SKM-1 treated with dmso at 0.1 percent for 144 hours (cell line): ENCODE measurements around the gene LEMD1.
"Not testable (repeated sequence)": the region's sequence is repeated elsewhere in the genome, so short reads cannot be mapped to it uniquely, and the experiment has no call there.

ENCODE experiments used
- DNase-seq: peaks from one replicate; lab custom pipeline; 2025; ENCODE audit not compliant: unreplicated experiment; lab: John Stamatoyannopoulos, UW

The LEMD1 gene

DNA sequence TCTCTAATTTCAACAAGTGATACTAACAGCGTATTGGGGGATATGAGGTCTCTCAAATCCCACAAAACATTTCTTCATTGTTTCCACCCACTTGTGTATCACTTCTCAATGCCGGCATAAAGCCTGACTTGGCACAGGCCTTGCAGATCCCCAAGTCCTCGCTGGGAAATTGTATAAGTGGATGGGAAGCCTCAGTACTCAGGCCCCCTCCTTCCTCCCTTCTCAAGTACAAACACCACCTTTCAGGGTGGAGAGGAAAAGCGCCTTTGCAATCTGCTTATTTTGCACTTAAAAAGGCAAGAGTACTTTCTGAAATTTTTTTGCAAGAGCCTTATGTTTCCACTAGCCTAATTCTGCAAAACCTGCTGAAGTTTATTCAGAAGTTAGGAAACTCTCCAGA lies 39.3 kb downstream of the LEMD1 start:
- no peak for DNase-seq

DNA sequence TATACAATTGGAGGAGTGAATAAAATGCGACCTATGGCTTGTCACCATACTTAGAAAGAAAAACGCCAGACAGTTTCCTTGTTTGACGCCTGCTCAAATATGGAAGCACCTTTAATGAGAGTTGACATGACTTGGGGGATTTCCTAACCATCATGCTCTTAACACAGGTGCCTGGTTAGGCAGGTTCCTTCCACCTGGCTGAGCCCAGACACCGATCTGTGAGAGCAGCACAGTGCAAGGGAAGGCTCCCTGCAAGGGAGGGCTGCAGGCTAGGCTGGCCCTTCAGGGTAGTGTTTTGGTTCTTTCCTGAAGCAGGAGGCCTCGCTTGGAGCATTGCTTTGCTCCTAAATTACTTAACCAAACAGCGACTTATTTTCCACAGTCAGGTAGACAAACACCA lies 40.6 kb downstream of the LEMD1 start:
- DNase-seq: no peak

DNA sequence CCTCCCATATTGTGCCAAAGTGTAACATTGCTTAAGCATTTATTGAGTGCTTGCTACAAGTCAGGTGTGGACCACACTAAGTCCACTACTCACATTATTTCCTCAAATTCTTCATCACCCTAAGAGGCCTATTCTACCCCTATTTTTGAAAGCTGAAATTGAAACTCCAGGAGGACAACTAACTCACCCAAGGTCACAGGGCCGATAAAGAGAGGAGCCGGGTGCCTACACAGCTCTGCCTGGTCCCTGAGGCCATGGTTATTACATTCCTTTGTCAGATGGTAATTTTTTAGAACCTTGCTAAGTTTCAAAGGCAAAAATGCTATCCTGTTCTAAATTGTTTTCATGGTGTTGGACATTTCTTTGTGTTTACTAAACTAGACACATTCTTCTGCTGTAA lies 41.0 kb downstream of the LEMD1 start:
- DNase-seq: no peak

DNA sequence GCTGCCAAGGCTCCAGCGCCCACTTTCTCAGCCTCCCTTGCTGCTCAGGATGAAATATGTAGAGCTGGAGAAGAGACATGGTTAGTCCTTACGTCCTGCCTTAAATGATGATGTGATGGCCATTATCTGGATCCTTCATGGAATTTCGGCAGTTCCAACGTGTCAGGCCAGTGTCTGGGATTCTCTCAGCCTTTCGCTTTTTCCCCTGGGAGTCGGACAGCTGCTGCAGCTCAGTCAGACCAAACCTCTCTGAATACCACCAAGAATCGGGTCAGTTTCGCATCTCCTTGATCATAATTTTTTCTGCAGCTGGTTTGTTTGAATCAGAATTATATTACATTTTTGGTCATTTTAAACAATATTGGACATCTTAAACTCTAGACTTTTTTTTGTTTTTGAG lies 42.8 kb downstream of the LEMD1 start:
- DNase-seq: no peak

DNA sequence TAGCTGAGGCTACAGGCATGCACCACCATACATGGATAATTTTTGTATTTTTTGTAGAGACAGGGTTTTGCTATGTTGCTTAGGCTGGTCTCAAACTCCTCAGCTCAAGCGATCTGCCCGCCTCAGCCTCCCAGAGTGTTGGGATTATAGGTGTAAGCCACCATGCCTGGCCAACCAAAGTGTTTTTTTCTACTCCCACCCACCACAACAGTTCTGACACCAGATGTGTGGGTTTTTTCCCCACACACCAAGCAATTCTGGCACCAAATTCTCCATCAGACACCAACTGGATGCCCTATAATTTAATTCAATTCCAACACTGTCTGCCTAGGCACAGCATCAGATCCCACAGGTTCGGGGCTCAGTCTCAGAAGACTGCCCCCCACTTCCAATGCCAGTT lies 44.5 kb downstream of the LEMD1 start:
- no peak for DNase-seq

DNA sequence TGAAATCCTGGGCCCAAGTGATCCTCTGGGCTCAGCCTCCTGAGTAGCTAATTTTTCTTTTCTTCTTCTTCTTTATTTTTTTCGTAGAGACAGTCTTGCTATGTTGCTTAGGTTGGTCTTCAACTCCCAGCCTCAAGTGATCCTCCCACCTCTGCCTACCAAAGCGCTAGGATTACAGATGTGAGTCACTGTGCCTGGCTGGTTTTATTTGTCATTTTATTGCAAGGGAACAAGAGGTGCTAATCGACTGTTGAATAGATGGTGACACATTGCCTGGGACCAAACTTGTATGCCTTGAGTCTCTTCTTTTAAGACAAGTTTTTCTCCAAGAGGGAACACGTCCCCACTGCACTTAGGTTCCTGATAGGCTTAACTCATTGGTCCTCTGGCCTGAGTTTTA lies 45.1 kb downstream of the LEMD1 start:
- no peak for DNase-seq

DNA sequence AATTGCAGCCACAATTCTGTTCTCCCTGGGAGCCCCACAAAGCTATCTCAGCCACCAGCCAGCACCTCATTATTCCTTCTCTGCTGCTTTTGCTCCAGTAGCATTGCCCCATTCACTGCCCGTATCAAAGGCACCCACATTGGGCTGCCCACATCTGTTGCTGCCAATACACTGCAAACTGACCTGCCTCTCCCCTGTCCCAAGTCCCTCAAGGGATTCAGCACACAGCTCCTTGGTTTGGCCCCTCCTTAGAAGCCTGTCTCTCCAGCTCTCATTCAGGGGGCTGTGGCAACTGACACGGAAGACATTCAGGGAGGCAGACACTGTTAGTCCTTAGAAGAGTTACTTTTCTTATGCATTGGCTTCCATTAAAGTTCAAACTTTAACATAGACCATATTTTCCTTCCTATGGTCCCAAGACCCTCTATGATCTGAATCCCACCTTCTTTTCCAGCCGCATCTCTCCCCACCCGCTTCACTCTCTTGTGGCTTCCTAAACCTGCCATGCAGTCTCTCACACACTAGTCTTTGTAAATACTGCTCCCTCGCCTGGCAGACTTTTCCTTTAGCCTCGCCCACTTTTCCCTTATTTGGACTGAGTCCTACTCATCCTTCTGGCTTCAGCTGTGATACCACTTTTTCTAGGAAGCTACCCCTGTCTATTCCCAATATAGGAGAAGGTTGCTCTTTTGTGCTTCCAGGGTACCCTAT lies 45.9 kb downstream of the LEMD1 start:
- DNase-seq: no peak

DNA sequence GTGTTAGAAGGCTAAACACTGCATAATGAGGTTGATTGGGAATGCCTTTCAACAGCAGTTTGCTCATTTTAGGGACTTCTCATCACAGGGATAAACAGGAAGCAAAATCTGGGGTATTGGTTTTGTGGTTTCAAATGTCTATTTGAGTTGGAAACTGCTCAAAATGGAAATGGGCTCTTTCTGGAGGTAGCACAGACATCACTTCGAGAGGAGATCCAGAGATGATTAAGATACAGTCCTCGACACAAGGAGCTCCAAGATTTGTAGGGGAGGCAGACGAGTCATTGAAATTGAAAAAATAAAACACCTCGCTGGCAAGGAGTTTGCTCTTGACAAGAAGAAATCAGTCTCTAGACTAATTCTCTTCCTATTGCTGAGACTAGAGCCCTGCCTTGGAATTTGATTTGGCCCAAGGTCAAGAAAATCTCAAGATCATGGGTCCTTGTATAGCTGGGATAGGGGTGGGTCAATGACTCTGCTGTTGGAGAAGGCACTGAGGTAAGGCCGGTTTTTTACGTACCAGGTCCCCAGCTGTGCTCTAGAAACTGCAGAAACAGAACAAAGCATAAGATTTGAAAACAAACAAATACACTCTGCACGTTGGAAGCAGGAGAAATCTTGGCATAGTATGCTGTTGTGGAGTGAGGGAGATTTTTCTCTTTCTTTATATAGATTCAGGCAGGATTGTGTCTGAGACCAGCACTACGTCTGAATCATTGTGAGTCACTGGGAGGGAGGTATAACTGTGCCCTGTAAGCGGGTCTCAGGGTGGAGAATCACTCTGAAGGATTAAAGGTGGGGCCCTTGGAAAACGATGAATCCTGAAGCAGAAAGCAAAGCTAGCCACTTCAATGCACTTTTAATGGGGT lies 47.4 kb downstream of the LEMD1 start:
- no peak for DNase-seq

DNA sequence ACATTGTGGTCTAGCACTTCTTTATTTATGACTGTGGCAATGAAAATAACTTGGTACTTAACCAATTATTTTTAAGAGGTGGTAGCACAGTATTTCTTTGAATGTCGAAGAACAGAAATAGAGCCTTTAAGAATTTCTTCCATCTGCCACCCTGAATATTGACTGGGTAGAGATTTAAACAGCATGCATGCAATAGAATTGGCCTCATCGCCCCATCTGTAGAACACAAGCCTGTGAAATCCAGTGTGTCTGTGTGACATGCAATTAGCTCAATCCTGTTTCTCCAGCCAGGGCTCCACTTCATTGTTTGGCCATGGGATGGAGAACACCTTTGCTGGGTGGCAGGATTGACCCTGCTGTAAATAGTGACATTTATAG lies 48.1 kb downstream of the LEMD1 start:
- DNase-seq: no peak

DNA sequence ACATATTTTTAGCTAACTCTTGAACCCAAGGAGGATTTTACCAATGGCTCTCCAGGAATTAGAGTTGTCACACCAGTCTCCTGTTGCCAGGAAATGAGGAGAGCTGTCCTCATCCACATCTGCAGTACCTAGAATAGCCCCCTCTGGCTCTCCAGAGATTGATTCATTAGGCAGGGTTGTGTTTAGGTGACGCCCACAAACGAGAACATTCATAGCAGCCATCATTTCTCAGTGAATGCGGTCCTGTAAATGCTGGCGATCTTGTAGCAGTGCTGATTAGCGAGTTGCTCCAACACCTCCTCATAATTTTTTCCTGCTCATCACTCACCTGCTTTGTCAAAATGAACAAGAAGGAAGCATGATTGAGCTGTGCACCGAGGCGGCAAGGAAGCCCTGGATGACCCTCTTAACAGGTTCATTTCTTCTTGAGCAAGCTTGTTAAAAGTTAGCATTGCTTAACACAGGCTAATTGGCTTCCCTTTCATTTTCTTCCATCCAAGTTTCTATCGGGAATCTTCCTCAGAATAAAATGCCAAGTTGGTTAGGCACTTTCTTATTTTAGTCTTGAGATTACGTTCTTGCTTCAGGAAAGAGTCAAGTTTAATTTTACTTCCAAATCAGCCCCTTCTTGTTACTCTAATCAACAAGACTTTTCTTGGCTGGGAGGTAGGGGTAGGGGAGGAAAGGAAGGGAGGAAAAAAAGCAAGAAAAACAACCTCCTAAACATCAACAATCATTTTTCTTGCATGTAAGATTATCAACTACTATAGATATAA lies 48.6 kb downstream of the LEMD1 start:
- DNase-seq: no peak

DNA sequence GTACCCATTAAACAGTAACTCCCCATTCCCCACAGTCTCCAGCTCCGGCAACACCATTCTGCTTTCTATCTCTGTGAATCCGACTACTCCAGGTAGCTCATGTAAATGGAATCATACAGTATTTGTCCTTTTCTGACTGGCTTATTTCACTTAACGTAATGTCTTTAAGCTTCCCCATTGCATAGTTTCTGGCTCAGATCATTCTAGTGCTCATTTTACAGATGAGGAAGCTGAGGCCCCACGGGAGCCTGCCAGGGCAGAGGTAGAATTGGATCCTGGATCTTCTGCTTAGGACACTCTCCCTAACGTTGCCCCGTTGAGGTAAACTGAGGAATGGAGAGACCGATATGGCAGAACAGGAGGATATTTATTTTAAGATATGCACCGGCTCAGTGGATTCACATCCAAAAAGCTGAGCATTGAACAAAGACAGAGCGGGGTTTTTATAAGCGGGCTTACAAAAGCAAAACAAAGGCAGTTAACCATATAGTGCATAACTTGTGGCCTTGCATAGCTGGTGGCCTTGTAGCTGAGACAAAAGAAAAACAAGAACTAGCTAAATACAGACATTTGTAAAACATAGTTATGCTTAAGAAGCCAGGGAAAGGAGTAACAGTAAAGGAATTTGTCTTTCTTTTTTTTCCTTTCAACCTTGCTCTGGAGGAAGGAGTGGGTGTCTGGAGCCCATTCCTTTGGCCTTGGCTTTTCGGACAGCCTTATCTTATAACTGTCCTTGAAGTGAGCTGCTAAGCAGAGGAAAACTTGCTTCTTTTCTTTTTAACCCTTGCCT lies 49.8 kb downstream of the LEMD1 start:
- no peak for DNase-seq

DNA sequence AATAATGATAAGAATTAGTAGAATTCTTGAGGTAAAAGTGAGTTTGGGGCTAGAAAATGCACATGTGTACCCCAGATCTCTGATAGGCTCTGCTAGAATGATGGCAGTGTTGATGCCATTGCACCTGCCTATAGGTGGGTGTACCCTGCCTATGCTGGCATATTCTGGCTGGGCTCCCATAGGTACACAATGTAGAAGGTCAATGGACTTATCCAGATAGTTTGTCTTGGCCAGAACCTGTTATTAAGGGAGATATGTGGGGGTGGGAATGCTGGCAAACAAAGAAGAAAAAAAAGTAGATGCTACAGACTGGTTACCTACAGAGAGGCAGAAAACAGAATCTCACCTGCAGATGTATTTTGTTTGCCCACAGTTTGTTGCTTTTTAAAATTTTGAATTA lies 51.1 kb downstream of the LEMD1 start:
- no peak for DNase-seq

DNA sequence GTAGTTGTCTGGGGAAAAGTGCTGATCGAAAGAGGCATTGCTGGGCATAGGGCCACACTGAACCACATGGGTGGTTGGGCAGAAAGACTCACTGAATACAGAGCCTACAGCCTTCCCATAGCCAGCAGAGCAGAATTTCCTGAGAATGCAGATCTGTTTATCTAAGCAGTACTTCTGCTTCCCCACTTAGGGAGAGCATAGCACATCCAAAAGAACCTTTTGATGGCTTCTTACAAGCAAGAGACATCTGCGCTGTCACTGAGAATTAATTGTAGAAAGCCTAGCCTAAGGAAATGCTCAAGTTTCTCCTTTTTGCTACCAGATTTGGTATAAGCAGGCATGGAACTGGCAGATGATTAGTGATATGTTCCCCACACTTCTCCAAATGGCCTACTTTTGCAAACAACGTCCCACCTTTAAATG lies 52.1 kb downstream of the LEMD1 start:
- no peak for DNase-seq

DNA sequence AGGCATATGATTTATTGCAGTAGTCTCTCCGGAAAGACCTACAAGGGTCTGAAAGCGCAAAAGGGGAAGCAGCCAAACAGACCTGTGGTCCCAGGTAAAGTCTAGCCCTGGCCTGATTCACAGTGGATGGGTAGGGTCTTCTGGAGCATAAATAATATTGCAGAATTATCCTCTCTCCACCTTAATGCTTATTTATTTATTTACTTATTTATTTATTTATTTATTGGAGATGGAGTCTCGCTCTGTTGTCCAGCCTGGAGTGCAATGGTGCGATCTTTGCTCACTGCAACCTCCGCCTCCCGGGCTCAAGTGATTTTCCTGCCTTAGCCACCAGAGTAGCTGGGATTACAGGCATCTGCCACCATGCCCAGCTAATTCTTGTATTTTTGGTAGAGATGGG lies 53.4 kb downstream of the LEMD1 start:
- DNase-seq: no peak

DNA sequence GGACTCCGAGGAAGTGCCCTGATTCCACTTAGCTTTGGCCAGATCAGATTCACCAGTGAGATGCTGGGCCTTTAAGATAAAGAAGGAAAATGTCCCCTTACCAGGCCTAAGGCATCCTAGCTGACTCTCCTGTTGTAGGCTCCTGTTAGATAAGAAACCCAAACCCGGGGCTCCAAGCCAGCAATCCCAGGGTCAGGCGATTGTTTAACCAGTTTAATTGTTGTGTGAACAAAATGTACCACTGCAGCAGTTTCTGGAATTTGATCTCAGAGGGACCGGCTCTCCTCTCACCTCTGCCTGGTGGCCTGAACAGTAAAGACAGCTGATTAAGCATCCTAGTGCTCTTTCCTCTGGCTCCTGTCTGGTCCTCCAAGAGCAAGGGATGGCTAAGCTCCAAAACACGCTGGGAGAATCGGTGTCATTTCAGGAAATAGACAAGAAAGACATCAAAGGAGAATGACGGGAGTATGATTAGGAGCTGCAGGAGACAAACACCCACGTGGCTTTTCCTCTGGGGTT lies 55.9 kb downstream of the LEMD1 start:
- no peak for DNase-seq

DNA sequence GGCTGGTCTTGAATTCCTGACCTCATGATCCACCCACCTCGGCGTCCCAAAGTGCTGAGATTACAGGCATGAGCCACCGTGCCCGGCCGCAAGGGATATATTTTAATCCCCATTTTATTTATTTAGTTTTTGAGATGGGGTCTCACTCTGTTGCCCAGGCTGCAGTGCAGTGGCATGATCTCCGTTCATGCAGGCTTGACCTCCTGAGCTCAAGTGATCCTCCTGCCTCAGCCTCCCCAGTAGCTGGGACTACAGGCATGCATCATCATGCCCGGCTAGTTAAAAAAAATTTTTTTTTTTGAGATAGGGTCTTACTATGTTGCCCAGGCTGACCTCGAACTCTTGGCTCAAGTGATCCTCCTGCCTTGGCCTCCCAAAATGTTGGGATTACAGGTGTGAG lies 56.8 kb downstream of the LEMD1 start:
- DNase-seq: not testable (repeated sequence)

DNA sequence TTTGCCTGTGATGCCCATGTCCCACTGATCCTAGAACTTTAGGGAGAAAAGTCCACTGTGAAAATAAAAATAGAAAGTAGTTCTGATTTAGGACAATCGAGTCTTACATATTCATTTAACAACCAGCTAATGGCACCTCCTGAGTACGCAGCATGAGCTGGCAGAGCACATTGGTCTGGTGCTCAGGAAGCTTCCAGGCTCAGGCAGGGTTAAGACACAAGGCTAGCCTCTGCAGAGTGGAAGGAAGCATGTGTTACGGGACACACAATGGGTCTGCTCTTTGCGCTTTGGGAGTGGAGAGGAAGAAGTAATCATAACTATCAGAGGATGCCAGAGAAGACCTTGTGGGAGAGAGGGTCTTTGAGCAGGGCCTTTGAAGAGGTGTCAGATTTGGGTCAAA lies 61.0 kb downstream of the LEMD1 start:
- no peak for DNase-seq

DNA sequence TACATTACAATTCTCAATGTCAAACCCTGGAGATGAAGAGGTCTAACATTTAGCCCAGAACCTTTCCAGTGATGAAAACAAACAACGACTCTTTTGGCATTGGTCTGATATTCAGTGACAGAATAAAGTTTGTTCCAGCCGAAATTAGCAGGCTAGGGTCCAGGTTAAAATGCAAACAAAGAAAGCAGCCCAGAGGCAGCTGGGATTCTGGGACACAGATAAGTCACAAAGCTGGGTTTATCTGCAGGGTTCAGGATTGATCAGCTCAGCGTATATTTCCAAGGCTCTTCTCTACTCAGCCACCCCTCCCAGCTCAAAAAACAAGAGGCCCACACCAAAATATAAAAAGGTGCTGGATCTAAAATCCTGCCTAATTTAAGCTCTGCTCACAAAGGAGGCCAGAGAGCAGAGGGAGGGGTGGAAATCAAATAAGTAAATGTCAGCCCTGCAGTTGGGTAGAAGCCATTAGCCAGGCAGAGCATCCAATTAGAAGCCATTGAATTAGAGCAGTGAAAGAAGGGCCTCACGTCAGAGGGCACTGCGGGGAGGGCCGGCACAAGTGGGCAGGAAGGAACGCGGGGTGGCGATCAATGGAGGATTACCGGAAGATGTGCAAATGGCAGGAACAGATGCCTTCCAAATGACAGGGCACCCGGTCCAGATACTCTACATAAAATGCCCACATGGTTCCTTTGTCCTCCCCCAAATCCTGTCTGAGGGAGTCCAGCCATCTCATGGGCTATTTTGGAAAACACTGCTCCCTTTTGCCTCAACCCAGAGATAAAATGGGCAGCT lies 61.9 kb downstream of the LEMD1 start:
- DNase-seq: no peak

DNA sequence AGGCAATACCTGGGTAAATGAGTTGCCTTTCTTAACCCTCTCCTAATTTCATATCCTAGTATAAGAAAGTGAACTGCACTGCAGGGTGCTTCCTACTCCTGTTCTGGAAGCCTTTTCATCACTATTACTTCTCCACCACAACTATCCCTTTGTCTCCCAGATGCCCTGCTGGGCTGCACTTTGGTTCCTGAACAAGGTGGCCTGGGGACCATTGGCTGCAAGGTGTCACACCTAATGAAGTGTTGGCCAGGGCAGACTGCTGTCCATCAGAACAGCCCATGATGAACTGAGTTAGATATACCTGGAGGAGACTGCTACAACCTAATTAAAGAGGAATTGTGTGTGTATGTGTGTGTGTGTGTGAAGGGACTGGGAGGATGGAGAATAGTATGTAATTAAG lies 63.3 kb downstream of the LEMD1 start:
- no peak for DNase-seq

DNA sequence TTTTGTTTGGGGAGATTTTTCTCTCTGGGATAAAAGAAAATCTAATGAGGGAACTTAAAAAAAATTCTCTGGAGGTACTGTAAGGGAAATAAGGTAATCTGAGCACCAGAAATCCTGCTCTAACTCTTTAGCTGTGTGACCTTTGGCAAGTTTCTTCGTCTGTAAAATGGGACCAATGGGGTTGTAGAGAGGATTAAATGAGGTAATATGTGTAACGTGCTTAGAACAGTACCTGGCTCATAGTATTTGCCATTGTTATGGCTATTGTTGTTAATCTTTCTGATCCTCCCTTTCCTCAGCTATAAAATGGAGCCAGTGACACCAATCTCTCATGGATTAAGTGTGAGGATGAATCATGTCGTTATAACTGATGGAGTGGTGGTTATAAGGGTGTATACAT lies 64.3 kb downstream of the LEMD1 start:
- DNase-seq: no peak
